Tibial nerve (tissue), 4 donors: ENCODE data around the gene PM20D1. TPM values are rescaled to one million over a fixed set of nuclear protein-coding genes. Genes with fewer than 3 reads are reported as not detected.
"Not testable (repeated sequence)": the region's sequence is repeated elsewhere in the genome, so short reads cannot be mapped to it uniquely, and the experiment has no call there.

Experiments
- DNase-seq, 2 donors: peaks; one replicate each; pipeline ENCODE4 v3.0.0-alpha.2; 2019; ENCODE audit warnings: low spot score in 2 of 2
- H3K27ac ChIP-seq, 4 donors: fragments of 200-600 bp; sonication (generic) in 3 of 4; one replicate each; pipeline ENCODE4 v1.5.1; 2017 to 2019; ENCODE audit warnings: mild to moderate bottlenecking in 1 of 4
- H3K27me3 ChIP-seq, 2 donors: fragments of 200-600 bp; sonication (generic) in 1 of 2; one replicate each; pipeline versions ENCODE4 v1.5.1 to v1.6.0; 2017 to 2019
- H3K36me3 ChIP-seq, 3 donors: fragments of 200-600 bp; sonication (generic); one replicate each; pipeline ENCODE4 v1.5.1; 2018 to 2019
- H3K4me1 ChIP-seq, 4 donors: fragments of 200-600 bp; sonication (generic) in 3 of 4; one replicate each; pipeline ENCODE4 v1.5.1; 2017 to 2019
- H3K4me3 ChIP-seq, 4 donors: fragments of 200-600 bp; sonication (generic) in 3 of 4; one replicate each; pipeline ENCODE4 v1.5.1; 2017 to 2019; ENCODE audit warnings: mild to moderate bottlenecking in 1 of 4, moderate library complexity in 1 of 4
- H3K9me3 ChIP-seq, 4 donors: fragments of 200-600 bp; sonication (generic) in 3 of 4; one replicate each; pipeline ENCODE4 v1.5.1; 2017 to 2019
- CTCF ChIP-seq, 5 experiments: fragments of 200-600 bp in 3 of 5; fragments of 450-650 bp in 2 of 5; sonication (generic) in 3 of 5; IDR thresholded peaks; one replicate each; pipeline ENCODE4 v1.5.1; 2016 to 2019; ENCODE audit warnings: antibody characterized with exemption in 5 of 5, mild to moderate bottlenecking in 3 of 5, moderate library complexity in 2 of 5
- EP300 ChIP-seq, 2 donors: sonication (generic); formaldehyde crosslinking; IDR thresholded peaks; one replicate each; pipeline ENCODE4 v1.6.1; 2017; ENCODE audit warnings: antibody characterized with exemption in 2 of 2, mild to moderate bottlenecking in 1 of 2
- POLR2A ChIP-seq, 2 donors: fragments of 450-650 bp; IDR thresholded peaks; one replicate each; pipeline ENCODE4 v1.6.1; 2017; ENCODE audit warnings: antibody characterized with exemption in 2 of 2, mild to moderate bottlenecking in 2 of 2, moderate library complexity in 2 of 2
- WGBS, 2 donors: methylation state at CpG; one replicate each; pipeline ENCODE4 v1.1.5; 2018; 5-methylcytosine and 5-hydroxymethylcytosine counted together
- total RNA-seq, 4 donors: library from RNA; depleted of rRNA; stranded (reverse); fragments of >200 nt; gene quantifications; one replicate each; pipeline ENCODE4 v1.1.0, GENCODE V29; 2016

The PM20D1 gene
- total RNA-seq, 4 donors from 2014 or later, result 0.87 to 6.7 (median 0.98) TPM; not detected in 1

GRCh38 chr1:205826016-205826806 is 23.7 kb downstream of the PM20D1 start:
- DNase-seq, result no peak
- peaks cover 0 to 24% (median 7%) of the 10 kb centered on the region in 4 donors for H3K4me1 ChIP-seq
- no peak overlapping the region for H3K4me3 ChIP-seq
- whole genome bisulfite sequencing, 2 donors, result 40 to 51% methylated on average over 8 of the region's 8 CpGs
- no peaks in the 10 kb centered on the region for H3K9me3 ChIP-seq
- H3K36me3 ChIP-seq, result no peaks in the 10 kb centered on the region
- TF ChIP-seq CTCF (IDR thresholded peaks at IDR 0.05) (no peak), EP300 (IDR thresholded peaks at IDR 0.05) (no peak), POLR2A (IDR thresholded peaks at IDR 0.05) (no peak)
- peak overlapping the region in 1 of 4 donors; percentile 48 for H3K27ac ChIP-seq
- no peaks in the 10 kb centered on the region for H3K27me3 ChIP-seq

- TF ChIP-seq EP300 (IDR thresholded peaks at IDR 0.05), result no peak
- TF ChIP-seq CTCF (IDR thresholded peaks at IDR 0.05), result no peak
- 94 to 95% methylated on average over 5 of the region's 5 CpGs for whole genome bisulfite sequencing, 2 donors
- no peaks in the 10 kb centered on the region for H3K9me3 ChIP-seq
Measured at GRCh38 chr1:205824180-205824579, 25.8 kb downstream of the PM20D1 start.

GRCh38 chr1:205823260-205823659 is 26.7 kb downstream of the PM20D1 start:
- WGBS, 2 donors, result 84 to 89% methylated on average over 2 of the region's 2 CpGs

More at GRCh38 chr1:205824180-205824579, 25.8 kb downstream of the PM20D1 start:
- DNase-seq, result no peak
- Histone ChIP-seq H3K36me3 (no peaks in the 10 kb centered on the region), H3K27me3 (no peaks in the 10 kb centered on the region), H3K27ac (no peak overlapping the region), H3K4me1 (peaks cover 0 to 24% (median 7%) of the 10 kb centered on the region in 4 donors), H3K4me3 (no peak overlapping the region)

GRCh38 chr1:205822397-205822796 is 27.5 kb downstream of the PM20D1 start:
- no peaks in the 10 kb centered on the region for H3K9me3 ChIP-seq
- H3K36me3 ChIP-seq, result no peaks in the 10 kb centered on the region
- WGBS, 2 donors, result 84 to 88% methylated on average over 2 of the region's 2 CpGs
- H3K27ac ChIP-seq, result no peak overlapping the region
- peaks cover 0 to 20% (median 5%) of the 10 kb centered on the region in 4 donors for H3K4me1 ChIP-seq
- no peak for DNase-seq
- no peaks in the 10 kb centered on the region for H3K27me3 ChIP-seq
- no peak for TF ChIP-seq EP300 (IDR thresholded peaks at IDR 0.05)
- H3K4me3 ChIP-seq, result no peak overlapping the region

More at GRCh38 chr1:205823260-205823659, 26.7 kb downstream of the PM20D1 start:
- H3K27me3 ChIP-seq, DNase-seq, H3K9me3 ChIP-seq, H3K27ac ChIP-seq, H3K4me3 ChIP-seq, H3K36me3 ChIP-seq: not testable (repeated sequence)
- peaks cover 0 to 24% (median 7%) of the 10 kb centered on the region in 4 donors for H3K4me1 ChIP-seq

- peaks cover 0 to 14% (median 5%) of the 10 kb centered on the region in 4 donors for H3K4me1 ChIP-seq
- no peak for TF ChIP-seq CTCF (IDR thresholded peaks at IDR 0.05)
- TF ChIP-seq POLR2A (IDR thresholded peaks at IDR 0.05), result no peak
- no peak for TF ChIP-seq EP300 (IDR thresholded peaks at IDR 0.05)
- no peaks in the 10 kb centered on the region for H3K9me3 ChIP-seq
- no peak overlapping the region for H3K4me3 ChIP-seq
- DNase-seq, result no peak
- H3K36me3 ChIP-seq, result no peaks in the 10 kb centered on the region
- H3K27ac ChIP-seq, result no peak overlapping the region
- no peaks in the 10 kb centered on the region for H3K27me3 ChIP-seq
- 92 to 97% methylated on average over 3 of the region's 3 CpGs for WGBS, 2 donors
Measured at GRCh38 chr1:205817988-205818387, 31.9 kb downstream of the PM20D1 start.

- DNase-seq, result no peak
- H3K36me3 ChIP-seq, result no peaks in the 10 kb centered on the region
- H3K4me1 ChIP-seq, result peaks cover 0 to 14% (median 5%) of the 10 kb centered on the region in 4 donors
- no peak overlapping the region for H3K4me3 ChIP-seq
- no peak overlapping the region for H3K27ac ChIP-seq
- no peaks in the 10 kb centered on the region for H3K27me3 ChIP-seq
- H3K9me3 ChIP-seq, result no peaks in the 10 kb centered on the region
- no peak for TF ChIP-seq POLR2A (IDR thresholded peaks at IDR 0.05)
- no peak for TF ChIP-seq CTCF (IDR thresholded peaks at IDR 0.05)
- TF ChIP-seq EP300 (IDR thresholded peaks at IDR 0.05), result no peak
- WGBS, 2 donors, result 56 to 68% methylated on average over 3 of the region's 3 CpGs
Measured at GRCh38 chr1:205817364-205817763, 32.6 kb downstream of the PM20D1 start.
